Measurements from ENCODE around the gene OR4E2. TPM values are rescaled to one million over a fixed set of nuclear protein-coding genes. Genes with fewer than 3 reads are reported as not detected.

OR4E2 gene
- total RNA-seq, 1 donor from 2014 or later = not detected

- ATAC-seq = no peak
- intact Hi-C loops (cut with DNase I) = no loop called here
- no peak for TF ChIP-seq CTCF (IDR thresholded peaks at IDR 0.05)
Measured at GRCh38 chr14:21652209-21652808, 1.3 kb upstream of the OR4E2 start.

DNA sequence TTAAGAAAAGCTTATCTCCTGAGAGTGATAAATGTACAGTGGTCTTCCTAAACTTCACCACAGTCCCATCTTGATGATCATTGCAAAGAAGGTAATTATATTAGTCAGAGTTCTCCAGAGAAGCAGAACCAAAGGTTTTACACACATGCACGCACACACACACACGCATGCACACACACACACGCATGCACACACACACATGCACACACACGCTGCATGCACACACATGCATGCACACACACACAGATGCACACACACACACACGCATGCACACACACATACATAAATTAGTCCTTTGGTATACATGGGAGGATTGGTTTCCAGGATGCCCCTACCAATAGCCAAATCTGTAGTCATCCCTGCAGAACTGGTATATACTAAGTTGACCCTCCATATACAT lies 580 bp downstream of the OR4E2 start:
- TF ChIP-seq CTCF (IDR thresholded peaks at IDR 0.05) = no peak
- no peak for ATAC-seq
- intact Hi-C loops (cut with DNase I) = no loop called here

More at GRCh38 chr14:21652209-21652808, 1.3 kb upstream of the OR4E2 start:
- H3K27me3 ChIP-seq (ENCODE audit: low read depth) = no peaks in the 10 kb centered on the region
- H3K4me1 ChIP-seq = no peaks in the 10 kb centered on the region
- H3K4me3 ChIP-seq = no peak overlapping the region
- no peaks in the 10 kb centered on the region for H3K9me3 ChIP-seq
- no peak for DNase-seq
- no peak overlapping the region for H3K27ac ChIP-seq
- no peaks in the 10 kb centered on the region for H3K36me3 ChIP-seq

DNA sequence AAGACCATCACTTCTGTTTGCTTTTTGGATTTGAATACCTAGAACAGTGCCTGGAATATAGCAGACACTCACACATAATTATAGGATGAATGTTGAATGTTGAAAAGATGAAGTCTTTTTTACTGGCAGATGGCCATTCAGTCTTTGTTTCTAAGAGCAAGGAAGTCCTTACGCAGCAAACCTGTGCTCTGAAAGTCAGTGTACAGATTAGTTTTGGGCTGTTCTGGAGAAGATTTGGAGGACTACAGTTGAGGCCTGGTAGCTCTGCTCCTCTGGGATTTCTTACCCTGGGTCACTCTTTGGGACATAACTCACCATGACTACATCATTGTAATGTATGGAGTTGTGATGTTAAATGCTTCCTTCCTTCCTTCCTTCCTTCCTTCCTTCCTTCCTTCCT lies 3.3 kb downstream of the OR4E2 start:
- TF ChIP-seq CTCF (IDR thresholded peaks at IDR 0.05) = no peak
- H3K9me3 ChIP-seq = no peaks in the 10 kb centered on the region
- no peaks in the 10 kb centered on the region for H3K36me3 ChIP-seq
- intact Hi-C loops (cut with DNase I) = no loop called here
- H3K4me3 ChIP-seq = no peak overlapping the region
- H3K4me1 ChIP-seq = no peaks in the 10 kb centered on the region
- no peak for ATAC-seq
- no peak overlapping the region for H3K27ac ChIP-seq
- no peak for DNase-seq
- H3K27me3 ChIP-seq (ENCODE audit: low read depth) = no peaks in the 10 kb centered on the region

More for the DNA sequence above, 580 bp downstream of the OR4E2 start:
- H3K27me3 ChIP-seq (ENCODE audit: low read depth) = no peaks in the 10 kb centered on the region
- H3K27ac ChIP-seq = no peak overlapping the region
- H3K4me3 ChIP-seq = no peak overlapping the region
- no peaks in the 10 kb centered on the region for H3K36me3 ChIP-seq
- no peak for DNase-seq
- H3K4me1 ChIP-seq = no peaks in the 10 kb centered on the region
- no peaks in the 10 kb centered on the region for H3K9me3 ChIP-seq

GRCh38 chr14:21668377-21668776 lies 14.7 kb downstream of the OR4E2 start:
- Histone ChIP-seq H3K9me3 (no peaks in the 10 kb centered on the region), H3K36me3 (no peaks in the 10 kb centered on the region), H3K27me3 (ENCODE audit: low read depth) (no peaks in the 10 kb centered on the region), H3K4me3 (no peak overlapping the region), H3K27ac (no peak overlapping the region), H3K4me1 (no peaks in the 10 kb centered on the region)
- TF ChIP-seq CTCF (IDR thresholded peaks at IDR 0.05) = no peak
- DNase-seq = no peak
- intact Hi-C loops (cut with DNase I) = no loop called here
- ATAC-seq = no peak

DNA sequence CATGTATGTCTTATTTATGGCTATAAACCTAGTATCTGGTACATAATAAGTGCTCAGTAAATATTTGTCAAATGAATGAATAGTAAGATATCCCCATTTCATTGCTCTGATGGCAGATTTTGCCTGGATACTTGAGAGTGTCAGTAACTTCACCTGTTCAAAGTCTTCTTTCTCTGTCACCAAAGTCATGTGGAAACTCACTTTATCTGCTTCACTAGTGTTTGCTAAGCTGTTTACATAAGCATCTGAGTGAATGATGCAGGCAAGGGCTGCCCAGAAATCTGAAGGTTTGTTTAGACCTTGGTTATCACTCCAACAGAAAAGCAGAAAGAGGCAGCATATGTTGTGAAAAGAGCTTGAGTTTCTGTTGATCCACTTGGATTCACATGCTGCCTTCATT lies 15.6 kb downstream of the OR4E2 start:
- no peaks in the 10 kb centered on the region for H3K4me1 ChIP-seq

More for the DNA sequence above, 15.6 kb downstream of the OR4E2 start:
- H3K36me3 ChIP-seq = no peaks in the 10 kb centered on the region
- no peak for TF ChIP-seq CTCF (IDR thresholded peaks at IDR 0.05)
- H3K27me3 ChIP-seq (ENCODE audit: low read depth) = no peaks in the 10 kb centered on the region
- H3K9me3 ChIP-seq = no peaks in the 10 kb centered on the region
- intact Hi-C loops (cut with DNase I) = no loop called here
- H3K4me3 ChIP-seq = no peak overlapping the region
- H3K27ac ChIP-seq = no peak overlapping the region
- DNase-seq (no peak), ATAC-seq (no peak)
